Dermis blood vessel endothelial cell (primary cell): ENCODE measurements around the gene SSRP1. TPM values are rescaled to one million over a fixed set of nuclear protein-coding genes. Genes with fewer than 3 reads are reported as not detected.
"Not testable (repeated sequence)": the region's sequence is repeated elsewhere in the genome, so short reads cannot be mapped to it uniquely, and the experiment has no call there.

Experiments used
- DNase-seq: peaks from one replicate; pipeline ENCODE4 v3.0.0; 2010
- total RNA-seq: library from RNA; depleted of rRNA; stranded (reverse); fragments of >200 nt; gene quantifications from 2 replicates; pipeline ENCODE4 v1.2.3, GENCODE V29; 2014

The SSRP1 gene
- total RNA-seq, 1 donor from 2014 or later, result 58.9 TPM

DNA sequence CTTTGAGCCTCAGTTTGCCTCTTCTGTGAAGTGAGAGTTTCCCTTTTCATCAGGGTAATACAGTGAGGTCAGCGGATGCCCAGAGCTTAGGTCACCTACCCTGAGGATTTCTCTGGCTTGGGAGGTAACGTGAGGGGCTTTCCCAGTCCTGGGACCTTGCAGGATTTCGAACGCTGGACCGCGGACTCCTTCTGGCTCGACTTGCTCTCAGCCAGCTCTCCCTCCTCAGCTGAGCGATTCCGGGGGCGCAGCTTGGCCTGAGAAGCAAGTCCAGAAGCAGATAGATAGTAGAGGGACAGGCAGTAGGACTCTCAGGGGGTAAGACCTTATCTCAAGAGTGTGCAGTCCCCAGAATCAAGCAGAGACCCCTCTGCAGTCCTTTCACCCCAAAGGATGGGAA is 34.9 kb downstream of the SSRP1 start:
- DNase-seq, result no peak

DNA sequence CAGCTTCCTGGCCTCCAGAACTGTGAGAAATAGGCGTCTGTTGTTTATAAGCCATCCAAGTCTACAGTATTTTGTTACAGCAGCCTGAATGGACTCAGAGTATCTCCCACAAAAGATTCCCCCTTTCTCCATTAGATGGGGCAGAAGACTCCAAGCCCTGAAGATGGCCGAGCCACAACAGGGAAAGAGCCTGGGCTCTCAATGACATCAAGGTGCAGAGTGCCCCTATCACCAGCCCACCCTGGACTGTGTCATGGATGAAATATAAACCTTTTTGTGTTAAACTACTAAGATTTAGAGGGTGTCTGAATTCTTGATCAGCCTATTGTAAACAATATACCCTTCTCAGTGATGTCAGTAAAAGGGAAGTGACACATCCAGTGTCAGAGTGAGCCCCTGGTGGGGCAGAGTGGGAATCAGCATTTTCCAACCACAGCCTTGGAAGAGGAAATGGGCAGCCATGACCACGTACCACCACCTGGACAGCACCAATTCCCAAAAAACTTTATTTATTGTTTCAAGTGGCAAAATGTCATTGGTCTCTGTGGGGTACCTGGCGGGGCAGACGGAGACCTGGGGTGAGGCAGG is 36.4 kb downstream of the SSRP1 start:
- DNase-seq, result no peak

DNA sequence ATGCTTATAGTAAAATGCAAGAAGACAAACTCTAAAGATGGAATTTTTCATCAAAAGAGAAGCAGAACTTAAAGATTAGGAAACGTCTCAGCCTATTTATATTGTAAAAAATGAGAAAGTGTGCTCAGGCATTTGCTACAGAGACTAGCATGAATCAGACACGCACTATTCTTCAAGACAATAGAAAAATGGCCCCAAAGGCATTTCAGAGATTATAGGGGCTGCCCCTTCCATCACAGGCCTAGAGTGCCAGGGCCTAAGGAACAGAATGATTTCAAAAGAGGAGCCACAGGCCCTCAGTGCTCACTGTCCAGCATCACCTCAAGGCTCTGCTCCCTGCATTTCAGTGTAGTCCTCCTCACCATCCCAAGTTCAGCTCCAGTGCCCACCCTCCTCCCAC is 38.5 kb downstream of the SSRP1 start:
- DNase-seq, result no peak

DNA sequence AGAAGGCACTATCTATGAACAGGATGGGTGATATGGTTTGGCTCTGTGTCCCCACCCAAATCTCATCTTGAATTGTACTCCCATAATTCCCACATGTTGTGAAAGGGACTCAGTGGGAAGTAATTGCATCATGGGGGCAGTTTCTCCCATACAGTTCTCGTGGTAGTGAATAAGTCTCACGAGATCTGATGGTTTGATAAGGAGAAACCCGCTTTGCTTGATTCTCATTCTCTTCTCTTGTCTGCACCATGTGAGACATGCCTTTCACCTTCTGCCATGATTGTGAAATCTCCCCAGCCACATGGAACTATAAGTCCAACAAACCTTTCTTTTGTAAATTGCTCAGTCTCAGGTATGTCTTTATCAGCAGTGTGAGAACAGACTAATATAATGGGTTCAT is 39.5 kb downstream of the SSRP1 start:
- DNase-seq, result not testable (repeated sequence)

DNA sequence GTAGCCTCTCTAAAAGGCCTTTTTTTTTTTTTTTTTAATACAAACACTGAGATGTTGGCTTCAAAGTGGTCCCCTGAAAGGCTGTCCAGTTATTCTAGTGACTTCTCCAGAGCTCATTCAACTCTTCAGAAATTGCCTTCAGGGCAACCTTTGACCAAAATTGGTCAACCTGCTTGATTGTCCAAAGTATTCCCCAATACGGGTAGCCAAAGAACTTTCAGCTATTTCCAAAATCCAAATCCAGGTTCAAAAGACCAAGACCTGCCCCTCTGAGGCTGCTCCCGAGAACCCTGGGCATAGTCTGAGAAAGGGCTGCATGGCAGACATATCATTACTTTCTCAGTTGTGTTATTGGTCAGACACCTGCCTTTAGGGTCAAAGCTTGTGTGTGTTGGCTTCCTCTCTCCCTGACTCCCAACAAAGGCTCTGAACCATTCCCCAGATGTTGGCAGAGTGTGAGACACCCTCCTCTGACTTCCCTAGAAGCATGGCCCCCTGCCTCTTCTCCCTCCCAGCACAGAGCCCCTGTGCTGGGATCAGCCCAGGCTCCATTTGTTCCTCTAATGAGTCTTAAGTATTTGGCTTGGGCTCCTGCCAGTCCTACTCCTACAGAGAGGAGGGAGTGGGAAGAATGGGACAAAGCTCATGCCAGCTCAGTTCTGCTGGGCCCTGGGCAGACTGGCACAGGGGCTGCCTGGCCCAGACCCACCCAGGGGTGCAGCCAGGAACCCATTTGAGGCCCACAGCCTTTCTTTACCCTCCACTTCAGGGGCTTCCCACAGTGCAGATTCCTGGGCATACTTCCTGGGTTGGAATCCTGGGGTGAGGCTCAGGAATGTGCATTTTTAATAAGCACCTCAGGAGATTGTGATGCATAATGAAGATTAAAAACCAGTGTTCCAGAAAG is 41.2 kb downstream of the SSRP1 start:
- peak; percentile 65 for DNase-seq

DNA sequence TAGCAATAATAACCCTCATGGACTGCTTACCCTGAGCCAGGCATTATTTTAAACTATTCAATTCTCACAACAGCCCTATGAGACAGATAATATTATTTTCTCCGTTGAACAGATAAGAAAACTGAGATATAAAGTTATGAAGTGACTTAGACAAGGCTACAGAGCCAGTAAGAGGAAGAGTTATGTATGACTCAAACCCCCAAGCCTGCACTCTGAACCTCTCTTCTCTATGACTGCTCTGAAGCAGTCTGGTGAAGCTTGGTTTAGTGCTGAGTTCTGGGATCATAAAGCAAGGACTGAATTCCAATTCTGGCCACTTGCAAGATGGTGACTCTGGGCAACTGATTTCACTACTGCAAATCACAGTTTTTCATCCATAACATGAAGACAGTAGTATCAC is 45.4 kb downstream of the SSRP1 start:
- DNase-seq, result peak; percentile 39

DNA sequence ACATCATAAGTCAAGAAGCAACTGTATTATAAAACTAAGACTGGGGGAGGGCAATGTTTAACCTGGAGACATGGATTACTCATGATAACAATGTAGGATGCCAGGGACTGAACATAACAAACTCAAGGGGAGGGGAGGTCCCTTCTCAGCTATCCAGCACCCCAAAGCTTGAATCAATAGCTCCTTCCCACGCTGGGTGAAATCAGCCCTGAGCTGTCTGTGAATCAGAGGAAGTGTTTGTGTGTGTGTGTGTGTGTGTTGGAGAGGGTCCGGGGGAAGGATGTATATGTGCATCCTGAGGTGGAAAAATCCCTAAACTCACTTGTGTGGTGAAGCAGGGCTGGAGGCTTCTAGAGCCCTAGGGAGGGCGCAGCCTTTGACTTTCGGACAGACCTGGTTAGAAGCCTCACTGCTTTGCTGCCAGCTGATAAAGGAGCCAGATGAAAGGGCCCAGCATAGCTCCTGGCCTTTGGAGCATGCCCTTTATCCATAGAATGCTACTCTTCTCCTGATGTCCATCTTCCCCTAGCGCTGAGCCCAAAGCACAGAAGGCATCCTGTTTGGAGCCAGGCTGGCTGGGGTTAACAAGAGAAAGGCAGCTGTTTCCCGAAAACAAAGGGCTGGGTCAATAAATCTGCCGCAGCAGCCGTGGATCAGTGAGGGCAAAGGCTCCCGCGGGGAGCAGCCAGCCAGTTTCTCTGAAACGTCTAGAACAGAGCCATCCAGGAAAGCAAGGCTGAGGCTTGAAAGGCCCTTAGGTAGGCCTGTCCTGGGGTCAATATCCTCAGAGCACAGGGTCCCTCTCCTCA is 46.7 kb downstream of the SSRP1 start:
- DNase-seq, result peak; percentile 97

DNA sequence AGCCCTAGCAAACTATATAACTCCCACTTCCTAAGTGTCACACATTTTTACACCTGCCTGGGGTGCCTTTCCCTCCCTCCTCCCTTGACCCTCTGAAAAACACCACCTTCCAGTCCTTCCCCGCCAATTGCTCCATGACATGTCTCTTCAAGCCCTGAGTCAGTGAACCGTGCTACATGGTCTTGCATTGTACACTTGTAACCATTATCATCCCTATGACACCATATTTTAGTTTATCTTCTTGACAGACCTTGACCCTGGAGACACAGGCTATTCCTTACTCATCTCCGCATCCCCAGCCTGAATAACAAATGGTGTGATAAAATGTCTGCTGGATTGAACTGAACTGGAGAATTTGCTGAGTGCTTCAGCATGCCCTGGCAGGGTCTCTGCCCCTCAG is 47.8 kb downstream of the SSRP1 start:
- DNase-seq, result no peak

DNA sequence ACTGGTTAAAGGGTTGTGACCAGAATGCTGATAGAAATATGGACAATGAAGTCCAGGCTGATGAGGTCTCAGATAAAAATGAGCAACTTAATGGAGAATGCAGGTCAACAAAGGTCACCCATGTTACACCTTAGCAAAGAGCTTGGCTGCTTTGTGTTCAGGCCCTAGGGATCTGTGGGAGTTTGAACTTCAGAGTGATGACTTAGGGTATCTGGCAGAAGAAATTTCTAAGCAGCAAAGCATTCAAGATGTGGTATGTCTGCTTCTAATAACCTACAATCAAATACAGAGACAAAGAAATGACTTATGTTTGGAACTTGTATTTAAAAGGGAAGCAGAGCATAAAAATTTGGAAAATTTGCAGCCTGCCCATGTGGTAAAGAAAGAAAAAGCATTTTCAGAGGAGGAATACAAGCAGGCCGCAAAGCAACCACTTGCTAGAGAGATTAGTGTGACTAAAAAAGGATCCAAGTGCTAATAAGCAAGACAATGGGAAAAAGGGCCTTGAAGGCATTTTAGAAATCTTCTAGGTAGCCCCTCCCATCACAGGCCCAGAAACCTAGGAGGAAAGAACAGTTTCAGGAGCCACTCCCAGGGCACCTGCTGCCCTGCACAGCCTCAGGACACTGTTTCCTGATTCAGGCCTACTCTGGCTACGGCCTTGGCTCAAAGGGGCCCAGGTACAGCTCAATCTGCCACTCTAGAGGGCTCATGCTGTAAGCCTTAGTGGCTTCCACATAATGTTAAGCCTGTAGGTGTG is 52.3 kb downstream of the SSRP1 start:
- DNase-seq, result no peak

DNA sequence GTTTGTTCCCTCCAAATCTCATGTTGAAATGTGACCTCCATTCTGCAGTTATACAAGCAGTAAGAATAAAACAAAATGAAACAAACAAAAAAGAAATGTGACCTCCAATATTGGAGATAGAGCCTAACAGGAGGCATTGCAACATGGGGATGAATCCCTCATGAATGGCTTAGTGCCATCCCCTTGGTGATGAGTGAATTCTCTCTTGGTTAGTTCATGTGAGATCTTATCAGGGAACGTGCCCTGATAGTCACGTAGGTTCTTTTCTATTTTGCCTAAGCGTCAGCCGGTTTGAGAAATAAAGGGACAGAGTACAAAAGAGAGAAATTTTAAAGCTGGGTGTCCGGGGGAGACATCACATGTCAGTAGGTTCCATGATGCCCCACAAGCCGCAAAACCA is 54.1 kb downstream of the SSRP1 start:
- DNase-seq, result not testable (repeated sequence)

DNA sequence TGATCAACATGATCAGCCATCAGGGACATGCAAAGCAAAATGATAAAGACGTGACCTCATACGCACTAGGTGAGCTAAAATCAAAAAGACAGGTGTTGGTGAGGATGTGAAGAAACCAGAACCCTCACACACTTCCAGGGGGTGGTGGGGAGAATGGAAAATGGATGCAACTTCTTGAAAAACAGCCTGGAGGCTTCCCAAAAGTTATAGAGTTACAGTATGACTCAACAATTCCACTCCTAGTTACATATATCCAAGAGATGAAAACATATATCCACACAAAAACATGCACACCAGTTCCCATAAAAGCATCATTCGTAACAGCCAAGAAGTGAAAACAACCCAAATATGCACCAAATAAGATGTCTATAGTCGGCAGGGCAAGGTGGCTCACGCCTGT is 56.6 kb downstream of the SSRP1 start:
- no peak for DNase-seq

DNA sequence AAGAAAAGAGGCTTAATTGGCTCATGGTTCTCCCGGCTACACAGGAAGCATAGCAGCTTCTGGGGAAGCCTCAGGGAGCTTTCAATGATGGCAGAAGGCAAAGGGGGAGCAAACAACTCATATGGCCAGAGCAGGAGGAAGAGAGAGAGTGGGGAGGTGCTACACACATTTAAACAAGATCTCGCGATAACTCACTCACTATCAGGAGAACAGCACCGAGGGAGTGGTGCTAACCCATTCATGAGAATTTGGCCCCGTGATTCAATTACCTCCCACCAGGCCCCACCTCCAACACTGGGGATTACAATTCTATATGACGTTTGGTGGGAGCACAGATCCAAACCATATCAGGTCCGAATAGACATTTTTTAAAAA is 57.0 kb downstream of the SSRP1 start:
- no peak for DNase-seq

DNA sequence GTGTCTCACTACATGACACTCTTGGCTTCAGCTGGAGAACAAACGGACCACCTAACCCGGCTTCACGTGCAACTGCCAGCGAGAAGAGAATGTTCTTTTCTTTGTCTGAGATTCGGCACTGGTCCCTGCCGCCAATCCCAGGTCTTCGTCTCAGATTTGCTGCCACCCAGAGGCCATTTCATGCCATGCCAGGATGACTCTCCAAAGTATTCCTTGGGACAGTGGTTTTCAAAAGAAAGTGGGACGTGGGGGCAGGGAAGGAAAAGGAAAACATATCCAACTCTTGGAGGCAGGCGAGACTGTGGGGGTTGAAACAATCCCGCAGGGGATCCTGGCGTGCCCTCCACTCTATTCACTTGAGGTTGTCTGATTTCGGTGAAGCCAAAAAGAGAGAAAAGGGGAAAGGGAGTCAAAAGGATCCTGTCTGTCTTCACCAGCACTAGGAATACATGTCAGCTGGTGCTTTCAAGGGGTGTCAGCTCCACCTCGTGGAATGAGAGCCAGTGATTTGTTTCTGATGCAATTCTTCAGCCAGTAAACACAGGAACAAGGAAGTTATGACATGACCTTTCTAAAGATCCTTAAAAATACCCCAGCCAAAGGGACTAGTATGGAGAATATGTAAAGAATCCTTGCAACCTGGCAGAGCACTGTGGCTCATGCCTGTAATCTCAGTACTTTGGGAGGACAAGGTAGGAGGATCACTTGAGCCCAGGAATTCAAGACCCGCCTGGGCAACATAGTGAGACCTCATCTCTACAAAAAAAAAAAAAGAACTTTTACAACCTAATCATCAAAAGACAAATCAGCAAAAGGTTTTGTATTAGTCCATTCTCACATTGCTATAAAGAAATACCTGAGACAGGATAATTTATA is 57.6 kb downstream of the SSRP1 start:
- DNase-seq, result peak; percentile 93

DNA sequence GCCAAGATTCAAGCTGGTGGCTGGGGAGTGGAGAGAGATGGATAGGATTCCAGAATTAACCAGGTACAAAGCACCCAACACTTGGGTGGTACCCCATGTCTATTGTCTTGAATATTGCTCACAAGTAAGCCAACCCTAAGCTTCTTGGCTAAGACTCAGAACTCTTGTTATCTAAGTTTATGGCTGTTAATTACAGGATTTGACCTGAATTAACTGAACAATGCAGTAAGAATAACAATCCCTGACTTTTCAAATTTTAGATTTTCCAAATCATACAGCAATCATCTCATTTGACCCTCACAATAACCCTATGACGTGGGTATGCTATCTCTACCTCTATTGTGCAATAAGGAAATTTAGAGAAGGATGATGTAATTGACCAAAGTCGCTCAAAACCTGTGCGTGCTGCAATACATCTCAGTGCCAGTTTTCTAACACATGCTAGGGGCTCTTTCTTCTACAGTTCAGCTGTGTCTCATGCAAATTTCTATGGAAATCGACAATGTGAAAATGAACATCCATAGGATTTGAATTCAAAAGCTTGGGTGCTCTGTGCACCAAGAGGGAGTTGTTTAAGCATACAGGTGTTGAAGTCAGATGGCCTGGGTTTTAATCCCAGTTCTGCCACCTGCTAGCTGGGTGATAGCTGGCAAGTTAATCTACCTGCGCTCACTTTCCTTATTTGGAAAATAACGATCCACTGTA is 58.6 kb downstream of the SSRP1 start:
- DNase-seq, result peak; percentile 71

DNA sequence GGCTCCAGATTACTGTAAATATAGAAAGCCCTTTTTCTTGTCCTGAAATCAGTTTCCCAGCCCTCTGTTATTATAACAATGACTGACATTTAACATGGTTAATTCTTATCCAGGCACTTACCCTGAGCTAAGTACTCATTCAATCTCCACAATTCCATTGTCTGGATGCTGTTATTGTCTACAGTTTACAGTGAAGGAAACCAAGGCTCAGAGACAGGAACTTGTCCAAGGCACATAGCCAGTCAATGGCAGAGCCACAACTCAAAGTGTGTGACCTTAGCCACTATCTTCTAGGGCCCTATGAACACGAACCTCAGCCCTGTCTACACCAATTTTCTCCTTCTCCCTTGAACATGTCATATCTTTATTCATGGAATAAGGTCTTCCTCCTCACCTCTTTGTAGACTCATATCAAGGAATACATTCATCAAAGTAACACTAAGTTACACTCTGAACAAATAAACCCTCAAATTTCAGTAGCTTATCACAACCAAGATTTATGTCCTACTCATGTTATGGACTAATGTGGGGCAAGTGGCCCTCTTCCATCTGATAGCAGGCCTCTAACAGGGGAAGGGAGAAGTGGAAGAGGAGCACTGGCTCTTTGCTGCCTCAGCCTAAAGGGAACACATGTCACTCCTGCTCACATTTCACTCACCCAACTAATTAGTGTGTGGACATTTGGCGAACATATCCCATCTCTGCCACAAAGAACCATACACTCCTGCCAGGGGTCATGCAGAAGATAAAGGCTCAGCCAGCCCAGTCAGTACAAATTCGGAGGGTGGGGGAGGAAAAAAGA is 59.3 kb downstream of the SSRP1 start:
- DNase-seq, result peak; percentile 71

Other genes with a start within 250 kb of the SSRP1 start
- 0.05 and 0.34 TPM in 2 replicates for gene LRRC55, start 153.9 kb downstream of the SSRP1 start, total RNA-seq
- gene APLNR, start 98.6 kb downstream of the SSRP1 start, total RNA-seq, result 3.0 and 19.6 TPM in 2 replicates
- gene TNKS1BP1, start 10.9 kb downstream of the SSRP1 start, total RNA-seq, result 74.3 and 79.6 TPM in 2 replicates
- not detected in 2 replicates for gene P2RX3, start 2.5 kb upstream of the SSRP1 start, total RNA-seq
- gene PRG3, start 45.3 kb upstream of the SSRP1 start, total RNA-seq, result not detected in 2 replicates
- gene PRG2, start 54.8 kb upstream of the SSRP1 start, total RNA-seq, result 0.19 TPM in 1 of 2 replicates, not detected in the other
- 57.7 and 101 TPM in 2 replicates for gene SLC43A3, start 91.2 kb upstream of the SSRP1 start, total RNA-seq
- gene RTN4RL2, start 124.6 kb upstream of the SSRP1 start, total RNA-seq, result 0.14 and 0.51 TPM in 2 replicates
- 16.7 and 18.4 TPM in 2 replicates for gene SLC43A1, start 179.8 kb upstream of the SSRP1 start, total RNA-seq
- 28.1 and 39.8 TPM in 2 replicates for gene TIMM10, start 194.9 kb upstream of the SSRP1 start, total RNA-seq
- not detected in 2 replicates for gene SMTNL1, start 201.7 kb upstream of the SSRP1 start, total RNA-seq
- gene UBE2L6, start 231.8 kb upstream of the SSRP1 start, total RNA-seq, result 37.4 and 41.5 TPM in 2 replicates